NB4 (cell line): ENCODE results near the gene TLCD3A.
A peak's percentile ranks its signal among the peaks of the same experiment; 100 is the strongest.

ENCODE experiments used
- CTCF ChIP-seq: IDR thresholded peaks from one replicate; pipeline ENCODE4 v1.5.1; 2012; ENCODE audit warnings: low read depth, low read length
- POLR2A ChIP-seq: IDR thresholded peaks from 2 replicates; pipeline ENCODE4 v1.6.1; 2011; ENCODE audit warnings: mild to moderate bottlenecking; ENCODE audit not compliant: insufficient read length; ENCODE audit errors: extremely low read depth

- peak; percentile 63 for TF ChIP-seq CTCF
- peak; percentile 62 for TF ChIP-seq POLR2A
These were observed 19.7 kb downstream of the TLCD3A start, which contains the start of gene GEMIN4 for GRCh38 chr17:752002-752619.
